ENCODE measurements around the gene TDRD12.
"Not testable (repeated sequence)": the region's sequence is repeated elsewhere in the genome, so short reads cannot be mapped to it uniquely, and the experiment has no call there.

Gene TDRD12

GRCh38 chr19:32813862-32814425, 94.4 kb downstream of the TDRD12 start:
- DNase-seq, result no peak

GRCh38 chr19:32814624-32815023, 95.1 kb downstream of the TDRD12 start:
- no peak for DNase-seq

- DNase-seq, result no peak
Observed at GRCh38 chr19:32816555-32817099, 97.1 kb downstream of the TDRD12 start.

DNA sequence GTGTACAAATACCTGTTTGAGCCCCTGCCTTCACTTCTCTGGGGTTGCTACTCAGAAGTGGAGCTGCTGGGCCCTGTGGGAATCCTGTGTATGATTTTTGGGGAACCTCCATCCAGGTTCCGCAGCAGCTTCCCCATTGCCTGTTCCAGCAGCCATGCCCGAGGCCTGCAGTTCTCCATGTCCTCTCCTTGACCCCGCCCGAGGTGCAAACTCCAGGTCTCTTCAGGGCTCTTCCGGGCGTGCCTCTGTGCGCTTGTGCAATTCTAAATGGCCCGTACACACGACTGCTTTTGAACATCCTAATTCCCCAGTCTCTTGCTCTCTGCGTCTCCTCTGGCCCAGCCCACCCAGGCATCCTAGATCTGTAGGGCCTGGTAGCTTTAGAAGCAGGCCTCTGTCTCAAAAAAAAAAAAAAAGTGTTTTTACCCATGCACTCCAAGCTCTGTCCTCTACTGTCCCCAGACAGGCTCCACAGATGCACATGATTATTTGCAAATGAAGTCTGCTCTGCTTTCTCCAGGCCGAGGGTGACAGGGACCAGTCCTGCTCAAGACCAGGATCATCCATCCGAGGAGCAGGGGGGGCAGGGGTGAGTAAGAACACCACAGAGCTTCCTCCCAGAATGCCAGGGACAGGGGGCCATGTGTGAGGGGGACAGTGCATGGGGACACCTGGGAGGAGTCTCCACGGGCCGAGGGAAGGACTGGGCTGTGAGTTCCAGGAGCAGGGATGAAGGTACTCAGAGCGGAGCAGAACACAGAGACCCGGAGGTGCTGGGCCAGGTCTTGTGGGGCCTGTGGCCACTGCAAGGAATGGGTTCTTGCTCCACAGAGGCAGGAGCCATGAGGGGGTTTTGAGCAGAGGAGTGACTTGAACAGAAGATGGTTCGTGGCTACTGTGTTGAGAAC, 98.3 kb downstream of the TDRD12 start:
- DNase-seq, result no peak

GRCh38 chr19:32818536-32818935, 99.0 kb downstream of the TDRD12 start:
- no peak for DNase-seq

DNA sequence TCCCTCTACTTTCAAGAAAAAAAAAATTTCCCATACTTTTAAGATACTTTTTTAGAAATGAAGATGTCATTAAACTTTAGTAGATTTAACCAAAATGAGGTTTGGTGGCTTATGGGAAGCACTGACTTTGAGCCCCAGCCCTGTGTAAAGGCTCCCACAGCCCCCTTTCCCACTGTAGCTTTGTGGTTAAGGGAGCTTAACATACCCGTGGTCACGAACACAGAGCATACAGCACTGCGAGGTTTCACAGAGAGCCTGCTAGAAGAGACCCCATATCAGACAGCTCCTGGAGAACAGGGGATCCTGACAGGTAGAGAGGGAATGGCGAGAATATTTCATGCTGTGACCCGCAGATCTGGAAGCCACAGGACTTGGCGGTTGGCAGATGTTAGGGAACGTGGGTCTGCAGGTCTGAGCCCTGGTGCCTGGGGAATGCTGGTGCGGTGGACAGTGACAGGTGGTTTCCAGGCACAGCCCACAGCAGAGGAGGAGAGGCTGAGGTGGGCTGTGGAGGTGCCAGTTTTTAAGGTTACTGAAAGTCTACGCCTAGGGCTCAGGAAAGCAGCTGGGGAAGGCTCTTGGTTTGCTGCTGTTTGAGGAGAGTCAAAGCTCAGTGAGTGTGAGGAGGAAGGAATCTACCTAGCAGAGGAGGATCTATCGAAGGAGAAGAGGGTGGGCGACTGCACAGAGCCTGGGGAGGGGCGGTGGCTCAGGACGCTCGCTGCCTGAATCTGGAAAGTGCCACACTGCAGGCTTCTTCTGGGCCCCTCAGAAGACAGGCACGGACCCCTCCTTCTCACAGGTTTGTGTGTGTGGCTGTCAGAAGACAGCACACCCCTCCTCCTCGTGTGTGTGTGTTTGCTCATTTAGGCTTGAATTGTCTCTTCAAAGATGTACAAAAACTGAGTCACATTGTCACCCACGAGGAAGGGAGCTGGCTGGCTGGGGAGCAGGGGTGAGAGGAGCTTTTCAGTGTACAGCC, 100.1 kb downstream of the TDRD12 start:
- no peak for DNase-seq

DNA sequence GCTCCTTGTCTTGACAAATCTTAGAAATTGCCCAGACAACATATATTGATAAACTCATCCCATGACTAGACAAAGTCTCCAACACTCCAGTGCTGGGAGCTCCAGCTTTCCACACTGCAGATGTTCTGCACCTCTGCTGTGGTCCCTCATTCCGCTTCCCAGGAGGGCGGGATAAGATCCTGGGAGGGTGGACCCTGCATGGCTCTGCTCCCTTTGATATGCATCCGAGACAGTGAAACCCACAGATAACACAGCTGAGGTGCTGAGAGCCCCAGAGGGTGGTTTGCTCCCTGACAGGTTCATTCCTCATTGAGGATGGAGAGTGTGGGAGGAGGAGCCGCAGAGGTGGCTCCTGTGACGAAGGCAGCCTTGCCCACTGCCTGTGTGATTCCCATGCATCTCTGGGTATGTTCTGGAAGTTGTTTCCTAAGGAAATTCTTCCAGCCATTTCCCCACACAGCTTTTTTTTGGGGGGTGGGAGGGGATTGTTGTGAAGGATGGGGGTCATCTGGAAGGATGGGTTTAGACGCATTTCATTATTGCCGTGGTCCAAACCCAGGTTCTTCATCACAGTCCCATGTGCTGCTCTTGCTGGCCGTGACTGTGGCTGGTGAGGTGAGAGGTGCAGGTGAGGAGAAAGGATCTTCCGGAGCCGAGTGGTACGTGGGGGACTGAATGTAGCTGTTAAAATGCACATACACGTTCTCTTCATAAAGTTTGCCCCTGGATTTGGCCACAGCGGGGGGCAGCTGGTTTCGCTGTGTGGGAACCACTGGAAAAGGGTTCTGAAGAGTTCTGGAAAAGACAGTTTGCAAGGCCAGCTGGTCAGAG, 103.6 kb downstream of the TDRD12 start:
- DNase-seq, result no peak

GRCh38 chr19:32823747-32824102, 104.2 kb downstream of the TDRD12 start:
- DNase-seq, result no peak

- no peak for DNase-seq
Observed at GRCh38 chr19:32824191-32824751, 104.7 kb downstream of the TDRD12 start.

GRCh38 chr19:32824916-32825608, 105.5 kb downstream of the TDRD12 start:
- no peak for DNase-seq

DNA sequence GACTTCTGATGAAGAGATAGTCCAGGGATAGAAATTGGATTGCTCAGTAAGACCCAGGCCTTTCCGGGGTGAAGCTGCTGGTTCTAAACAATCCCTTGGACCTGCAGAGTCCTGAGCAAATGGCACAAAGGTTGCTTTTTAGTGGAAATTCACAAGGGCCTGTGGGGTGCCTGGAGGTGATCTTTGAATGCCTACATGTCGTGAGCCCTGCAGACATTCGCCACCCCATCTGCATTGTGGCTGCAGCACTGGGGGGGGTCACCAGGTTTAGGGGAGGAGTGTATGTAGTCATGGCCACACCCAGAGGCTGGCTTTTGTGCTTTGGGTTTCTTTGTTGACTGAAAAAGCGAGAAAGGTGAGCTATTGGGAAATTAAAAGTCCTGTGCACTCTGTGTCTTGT, 108.6 kb downstream of the TDRD12 start:
- no peak for DNase-seq

GRCh38 chr19:32828643-32829344, 109.2 kb downstream of the TDRD12 start:
- no peak for DNase-seq

- DNase-seq, result no peak
Observed at GRCh38 chr19:32829345-32829896, 109.9 kb downstream of the TDRD12 start.

DNA sequence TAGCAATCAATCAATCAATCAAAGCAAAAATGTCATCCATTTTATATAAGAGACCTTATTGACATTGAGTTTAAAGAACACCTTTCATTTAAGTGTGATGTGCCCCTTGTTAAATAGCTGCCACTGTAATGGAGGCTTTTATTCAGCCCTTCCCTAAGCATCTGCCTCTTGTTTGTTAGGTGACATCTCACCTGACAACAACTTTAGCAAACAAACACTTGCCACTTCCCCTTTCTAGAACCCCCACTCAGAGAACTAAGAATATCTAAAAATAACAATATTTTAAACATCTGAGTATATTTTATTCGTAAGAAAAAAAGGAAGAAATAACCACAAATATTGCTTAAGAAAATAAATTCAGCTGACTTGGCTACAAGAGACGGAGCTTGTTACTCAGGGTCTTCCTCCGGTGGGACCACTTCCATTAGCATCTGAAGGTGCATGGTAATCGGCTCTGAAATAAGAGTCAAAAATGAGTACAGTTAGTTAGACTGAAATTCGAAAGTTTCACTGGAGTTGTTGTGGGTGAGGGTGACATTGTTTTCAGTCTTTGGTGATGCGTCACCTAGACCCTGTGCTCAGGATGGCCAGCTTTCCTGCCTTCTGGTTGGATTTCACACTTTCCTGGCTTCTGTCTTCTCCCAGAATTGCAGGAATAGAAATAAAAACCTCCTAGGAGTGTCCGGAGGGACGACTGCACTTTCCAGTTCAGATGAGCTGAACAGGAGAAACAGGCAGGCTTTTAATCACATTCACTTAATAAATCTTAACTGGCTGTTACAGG, 110.9 kb downstream of the TDRD12 start:
- no peak for DNase-seq

DNA sequence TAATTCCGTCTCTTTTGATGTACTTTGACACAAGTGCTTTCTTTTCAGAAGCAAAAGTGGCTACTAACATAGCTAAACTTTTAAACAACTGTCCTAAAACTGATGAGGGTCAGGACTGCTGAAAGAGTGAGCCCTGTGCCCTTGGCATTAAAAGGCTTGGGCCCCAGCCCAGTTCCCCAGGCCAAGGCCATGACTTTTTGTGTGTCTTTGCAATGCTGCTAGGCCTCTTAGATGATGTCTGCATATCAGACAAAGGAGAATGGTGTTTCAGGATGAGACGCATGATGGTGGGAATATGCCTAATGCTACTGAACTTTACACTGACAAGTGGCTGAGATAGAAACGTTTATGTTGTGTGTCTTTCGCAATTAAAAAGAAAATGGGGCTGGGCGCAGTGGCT, 112.0 kb downstream of the TDRD12 start:
- no peak for DNase-seq

GRCh38 chr19:32832094-32832493, 112.5 kb downstream of the TDRD12 start:
- not testable (repeated sequence) for DNase-seq

GRCh38 chr19:32832825-32833224, 113.3 kb downstream of the TDRD12 start:
- DNase-seq, result not testable (repeated sequence)

GRCh38 chr19:32833388-32833787, 113.8 kb downstream of the TDRD12 start:
- not testable (repeated sequence) for DNase-seq

DNA sequence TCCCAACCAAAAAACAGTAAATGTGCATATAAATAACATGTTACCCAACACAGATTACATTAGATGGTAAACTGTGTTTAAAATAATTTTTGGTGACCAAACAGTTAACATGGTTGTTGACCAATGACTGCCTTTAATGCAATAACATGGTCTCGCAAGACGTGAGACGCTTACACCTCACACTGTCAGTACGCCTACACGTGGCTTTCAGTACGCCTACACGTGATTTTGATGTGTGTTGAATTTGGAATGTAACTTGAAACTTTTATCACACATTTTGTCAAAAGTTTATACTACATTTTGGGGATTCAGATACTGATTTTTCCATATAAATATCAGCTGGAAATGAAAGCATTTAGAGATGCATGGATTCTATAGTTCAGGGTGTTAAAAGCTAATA, 118.0 kb downstream of the TDRD12 start:
- peak; percentile 34 for DNase-seq

All from activated naive CD4-positive, alpha-beta T cell treated with Interleukin-2 at 50 U/mL for 16 hours (primary cell).